Stimulated activated CD4-positive, alpha-beta T cell treated with anti-CD3 and anti-CD28 coated beads, Interleukin-1b, Interleukin-23, amount 100 ng/mL, for 4 hours (primary cell): ENCODE measurements around the gene ZC3H12D.

ENCODE experiments used
- DNase-seq, 2 donors: peaks; one replicate each; pipeline ENCODE4 v3.0.0-alpha.2; 2020; ENCODE audit warnings: low read depth in 2 of 2

The ZC3H12D gene

GRCh38 chr6:149443411-149444181 is 41.2 kb downstream of the ZC3H12D start:
- DNase-seq, result no peak

GRCh38 chr6:149441740-149442139 is 43.1 kb downstream of the ZC3H12D start:
- no peak for DNase-seq

DNA sequence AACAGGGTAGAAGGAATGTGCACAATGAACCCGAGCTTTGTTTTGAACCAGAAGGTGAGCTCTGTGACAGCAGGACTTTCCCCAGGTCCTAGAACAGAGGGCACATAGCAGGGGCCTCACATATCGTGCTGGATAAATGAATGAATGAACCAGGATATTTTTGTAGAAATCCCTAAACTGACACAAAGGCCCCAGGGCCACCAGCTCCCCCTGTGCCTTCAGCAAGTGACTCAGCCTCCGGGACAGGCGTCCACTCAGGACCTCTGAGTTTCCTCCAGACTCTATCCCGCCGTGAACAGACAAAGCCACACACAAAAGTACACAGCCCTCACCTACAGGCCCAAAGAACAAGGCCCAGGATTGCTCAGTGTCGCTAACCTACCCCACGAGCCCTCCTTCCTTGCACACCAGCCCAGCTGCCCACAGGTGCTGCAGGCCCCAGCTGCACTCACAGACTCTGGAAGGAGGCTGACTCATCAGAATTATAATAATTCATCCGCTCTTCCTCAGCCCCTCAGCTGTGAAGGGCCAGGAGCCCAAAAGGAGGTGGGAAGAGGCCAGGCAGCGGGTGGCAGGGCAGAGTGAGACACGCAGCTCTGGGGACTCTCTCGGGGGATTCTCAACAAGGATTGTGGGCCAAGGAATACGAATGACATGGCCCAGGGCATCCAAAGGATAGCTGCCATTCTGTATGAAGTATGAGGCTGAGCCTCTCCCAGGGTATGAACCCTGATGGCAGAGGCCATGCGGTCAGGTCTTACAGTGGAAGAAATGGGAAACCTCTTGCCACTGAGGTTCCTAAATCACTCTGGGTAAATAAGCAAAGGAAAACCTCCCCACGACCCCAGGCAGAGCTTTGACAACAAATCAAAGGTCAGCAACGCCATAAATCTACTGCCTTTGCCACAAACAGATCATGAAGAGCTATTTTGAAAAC is 43.8 kb downstream of the ZC3H12D start:
- DNase-seq, result no peak

DNA sequence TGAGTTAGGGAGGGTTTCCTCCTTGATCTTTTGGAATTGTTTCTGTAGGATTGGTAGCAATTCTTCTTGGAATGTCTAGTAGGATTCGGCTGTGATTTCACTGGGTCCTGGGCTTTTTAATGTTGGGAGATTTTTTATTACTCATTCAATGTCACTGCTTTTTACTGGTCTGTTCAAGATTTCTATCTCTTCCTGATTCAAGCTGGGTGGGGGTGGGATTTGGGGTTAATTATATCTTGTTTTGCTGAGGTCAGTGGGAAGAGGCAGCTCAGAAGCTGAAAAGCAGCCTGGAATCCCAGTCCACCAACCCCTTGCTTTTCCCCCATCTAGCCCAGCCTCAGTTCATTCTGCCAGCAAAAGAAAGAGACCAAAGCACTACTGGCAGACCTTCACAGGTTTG is 45.2 kb downstream of the ZC3H12D start:
- DNase-seq, result no peak

- DNase-seq, result no peak
These were observed 46.0 kb downstream of the ZC3H12D start for GRCh38 chr6:149438855-149439254.

DNA sequence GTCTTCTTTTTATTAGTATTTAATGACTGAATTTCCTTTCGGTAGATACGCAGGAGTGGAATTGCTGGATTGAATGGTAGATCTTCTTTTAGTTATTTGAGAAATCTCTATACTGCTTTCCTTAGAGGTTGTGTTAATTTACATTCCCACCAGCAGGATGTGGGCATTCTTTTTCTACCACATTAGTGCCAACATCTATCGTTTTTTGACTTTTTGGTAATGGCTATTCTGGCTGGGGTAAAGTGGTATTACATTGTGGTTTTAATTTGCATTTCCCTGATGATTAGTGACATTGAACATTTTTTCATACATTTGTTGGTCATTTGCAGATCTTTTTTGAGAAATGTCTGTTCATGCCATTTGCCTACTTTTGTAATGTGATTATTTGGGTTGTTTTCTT is 47.6 kb downstream of the ZC3H12D start:
- no peak for DNase-seq

GRCh38 chr6:149436647-149437046 is 48.2 kb downstream of the ZC3H12D start:
- DNase-seq, result no peak

DNA sequence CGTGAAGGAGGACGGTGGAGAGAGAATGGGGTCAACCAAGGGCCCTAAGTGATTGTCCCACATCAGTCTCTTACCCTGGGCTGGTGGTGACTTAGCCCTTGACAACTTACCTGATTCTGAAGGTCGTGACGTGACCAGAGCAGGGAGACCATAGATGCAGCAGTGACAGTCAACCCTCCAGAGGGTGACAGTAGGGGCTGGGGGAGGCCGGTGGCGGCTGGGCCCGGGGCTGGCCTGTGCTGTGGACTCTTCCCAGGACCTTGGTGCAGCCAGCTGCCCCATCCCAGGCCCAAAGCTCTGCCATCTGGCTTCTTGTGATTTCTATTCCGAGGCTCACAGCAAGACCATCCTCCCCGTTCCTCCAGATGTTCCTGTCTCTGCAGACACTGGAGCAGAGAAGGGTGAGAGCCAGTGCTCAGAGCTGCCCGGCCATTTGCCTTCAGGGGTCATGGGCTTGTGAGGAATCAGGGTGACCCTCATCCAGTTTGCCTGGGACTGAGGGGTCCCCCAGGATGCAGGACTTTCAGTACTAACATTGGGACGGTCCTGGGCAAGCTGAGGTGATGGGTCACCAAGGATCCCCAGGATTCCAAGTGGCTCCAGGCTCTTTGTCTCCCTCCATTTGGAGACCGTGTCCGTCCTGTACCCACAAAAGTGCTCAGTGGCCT is 48.8 kb downstream of the ZC3H12D start:
- DNase-seq, result no peak

DNA sequence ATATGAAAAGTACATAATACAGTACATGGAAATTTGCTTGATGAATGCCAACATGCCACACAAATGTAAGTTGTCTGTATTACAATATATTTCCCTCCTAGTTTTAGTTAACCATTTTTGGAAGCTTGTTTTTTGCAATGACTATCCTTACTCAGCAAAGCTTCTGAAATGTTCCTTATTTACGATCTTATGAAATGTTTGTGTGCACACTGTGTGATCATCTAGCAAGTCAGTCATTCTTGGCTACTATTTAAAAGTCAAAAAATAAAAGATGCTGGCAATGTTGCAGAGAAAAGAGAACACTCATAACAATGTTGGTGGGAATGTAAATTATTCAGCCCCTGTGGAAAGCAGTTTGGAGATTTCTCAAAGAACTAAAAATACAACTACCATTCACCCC is 50.9 kb downstream of the ZC3H12D start:
- no peak for DNase-seq

- DNase-seq, result no peak
These were observed 51.4 kb downstream of the ZC3H12D start for GRCh38 chr6:149433405-149433804.

DNA sequence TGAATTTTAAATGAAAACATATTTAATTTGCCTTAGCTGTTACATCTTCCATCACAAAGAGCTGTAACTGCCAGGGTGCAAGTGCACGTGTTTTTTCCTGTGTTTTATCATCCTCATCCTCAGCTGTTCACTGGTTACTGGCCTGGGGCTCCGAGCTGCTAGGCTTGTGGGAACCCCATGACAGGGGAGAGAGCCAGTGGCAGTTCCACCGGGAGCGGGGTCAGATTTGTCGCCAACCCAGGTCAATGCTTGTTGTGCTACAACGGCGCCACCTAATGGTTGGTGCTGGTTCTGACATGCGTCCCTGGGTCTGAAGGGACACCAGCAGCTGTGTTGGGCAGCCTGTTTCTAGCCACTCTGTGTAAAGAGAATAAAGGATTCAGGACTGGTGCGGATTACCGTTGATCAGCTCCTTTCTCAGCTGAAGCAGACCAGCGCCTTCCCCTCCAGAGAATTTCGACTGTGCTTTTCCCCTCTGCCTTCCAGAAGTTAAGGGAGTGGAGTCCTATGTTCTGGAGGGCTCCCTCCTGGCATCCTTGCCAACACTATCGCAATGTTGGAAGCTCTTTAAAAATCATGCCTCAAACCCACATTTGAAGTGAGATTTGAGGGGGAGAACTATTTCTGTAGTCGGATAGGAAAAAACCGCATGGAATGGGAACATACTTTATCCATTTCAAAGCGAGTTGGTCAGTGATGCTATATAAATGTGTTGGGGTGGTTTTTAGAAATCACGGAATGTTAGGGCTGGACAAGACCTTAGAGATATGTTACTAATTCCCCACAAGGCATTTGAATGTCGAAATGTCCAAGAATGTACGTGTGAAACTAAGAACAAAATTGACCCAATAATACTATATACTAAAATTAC is 52.7 kb downstream of the ZC3H12D start:
- peak; percentile 86 to 89 for DNase-seq

- no peak for DNase-seq
These were observed 55.1 kb downstream of the ZC3H12D start for GRCh38 chr6:149429427-149430360.

DNA sequence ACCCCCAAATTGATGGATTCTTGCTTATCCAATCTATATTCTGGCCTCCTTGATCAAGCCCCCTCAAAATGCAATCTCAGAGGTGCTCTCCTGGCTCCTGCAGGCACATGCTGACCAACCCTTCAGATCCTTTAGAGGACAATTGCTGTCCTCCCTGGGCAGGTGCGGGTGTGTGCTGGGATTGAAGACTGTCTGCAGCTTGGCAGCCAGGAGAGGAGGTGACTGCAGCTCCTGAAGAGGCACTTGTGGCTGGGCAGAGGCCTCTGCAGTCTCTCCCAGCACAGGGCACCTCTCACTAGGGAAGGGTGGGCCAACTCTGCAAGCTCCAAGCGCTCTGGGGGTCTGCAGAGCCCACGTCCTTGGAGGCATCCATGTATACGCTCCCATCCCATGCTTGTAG is 56.2 kb downstream of the ZC3H12D start:
- no peak for DNase-seq

- DNase-seq, result no peak
These were observed 59.1 kb downstream of the ZC3H12D start for GRCh38 chr6:149425754-149426153.

DNA sequence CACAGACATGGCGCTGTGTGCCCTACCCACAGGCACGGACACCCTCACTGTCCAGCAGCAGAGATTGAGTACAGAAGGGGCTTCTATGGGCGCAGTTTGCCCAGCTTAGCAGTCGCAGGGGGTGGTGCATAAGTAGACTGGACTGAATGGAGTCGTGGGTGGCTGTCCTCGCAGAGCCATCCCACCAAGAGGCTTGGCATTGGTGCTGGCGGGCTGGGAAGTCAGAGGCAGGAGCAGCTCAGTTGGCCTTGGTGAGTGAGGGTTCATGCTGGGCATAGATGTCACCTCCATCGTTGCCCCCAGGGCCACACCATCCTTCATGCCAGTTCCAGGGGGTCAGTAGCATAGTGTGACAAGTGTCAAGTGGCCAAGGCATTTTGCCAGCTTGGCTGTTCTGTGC is 59.6 kb downstream of the ZC3H12D start:
- DNase-seq, result no peak

DNA sequence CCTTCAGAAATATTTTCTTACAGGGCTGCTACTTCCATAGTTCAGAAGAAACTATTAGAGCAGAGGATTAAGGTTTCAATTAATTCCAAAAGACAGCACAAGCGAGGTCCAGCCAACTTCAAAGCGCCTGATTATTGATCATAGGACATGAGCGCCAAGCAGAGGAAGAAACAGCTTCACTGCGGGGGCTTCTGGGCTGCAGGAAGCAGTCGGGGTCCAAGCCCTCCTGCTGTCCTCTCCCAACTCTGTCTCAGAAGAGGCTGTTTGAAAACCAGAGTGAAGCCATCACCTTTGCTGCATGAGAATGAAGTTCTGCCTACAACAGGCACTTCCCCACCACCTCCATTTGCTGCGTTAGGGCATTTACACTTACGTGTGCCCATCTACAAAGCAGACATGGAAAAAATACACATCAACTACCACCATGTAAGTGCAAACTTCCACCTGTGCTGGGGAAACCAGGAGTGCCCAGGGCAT is 60.8 kb downstream of the ZC3H12D start:
- DNase-seq, result no peak

DNA sequence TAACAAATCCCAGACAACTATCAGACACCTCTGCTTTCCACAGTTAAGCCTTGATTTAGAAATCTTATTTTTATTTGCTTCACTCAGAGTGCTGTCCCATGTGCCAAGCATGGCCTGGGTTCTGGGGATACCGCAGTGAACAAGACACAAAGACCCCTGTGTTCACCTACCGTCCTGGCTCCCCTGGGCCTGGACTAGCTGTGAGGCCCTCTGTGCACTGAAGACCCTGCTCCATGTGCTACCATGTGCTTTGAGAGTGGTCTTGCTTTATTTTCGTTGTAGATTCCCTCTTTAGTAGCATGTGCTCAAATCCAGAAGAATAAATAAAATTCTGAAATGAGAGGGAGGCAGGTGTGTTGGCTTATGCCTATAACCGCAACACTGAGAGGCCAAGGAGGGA is 62.2 kb downstream of the ZC3H12D start:
- no peak for DNase-seq

GRCh38 chr6:149421132-149421531 is 63.7 kb downstream of the ZC3H12D start:
- no peak for DNase-seq

GRCh38 chr6:149419696-149420404 is 65.0 kb downstream of the ZC3H12D start:
- no peak for DNase-seq
